ENCODE data around the gene LGALS3. TPM values are rescaled to one million over a fixed set of nuclear protein-coding genes. Genes with fewer than 3 reads are reported as not detected.

LGALS3 gene
- polyA plus RNA-seq, 1 donor (not counting 4 experiments of a cell fraction or from before 2014, with no cell fraction given) = 193 TPM

GRCh38 chr14:55194656-55195355 lies 65.8 kb downstream of the LGALS3 start:
- Histone ChIP-seq H3K9ac (ENCODE audit: control insufficient read depth, extremely low read depth, insufficient read depth, low read length) (no peak overlapping the region), H2AFZ (ENCODE audit: control insufficient read depth, low read length) (no peak overlapping the region), H3K9me3 (ENCODE audit: control insufficient read depth, low read depth, low read length) (no peaks in the 10 kb centered on the region), H3K9me1 (ENCODE audit: control insufficient read depth, extremely low read depth, insufficient read depth, low read length) (no peaks in the 10 kb centered on the region), H3K36me3 (ENCODE audit: control insufficient read depth in 2 of 2, extremely low read depth in 1 of 2, insufficient read depth in 2 of 2, low read length in 2 of 2) (no peaks in the 10 kb centered on the region), H4K20me1 (ENCODE audit: control insufficient read depth, extremely low read depth, insufficient read depth, low read length) (no peaks in the 10 kb centered on the region), H3K4me1 (ENCODE audit: control insufficient read depth, extremely low read depth, insufficient read depth, low read length) (peaks cover 7% of the 10 kb centered on the region), H3K4me2 (ENCODE audit: control insufficient read depth, extremely low read depth, insufficient read depth, low read depth, low read length) (no peak overlapping the region), H3K79me2 (ENCODE audit: control insufficient read depth, insufficient read depth, low read length) (peaks cover 15% of the 10 kb centered on the region), H3K4me3 (ENCODE audit: control insufficient read depth in 2 of 3, extremely low read depth in 1 of 3, insufficient read depth in 2 of 3, low read depth in 1 of 3, low read length in 3 of 3) (no peak overlapping the region), H3K27me3 (ENCODE audit: control insufficient read depth, extremely low read depth, insufficient read depth, low read length) (no peaks in the 10 kb centered on the region), H3K27ac (ENCODE audit: control insufficient read depth, insufficient read depth, low read length) (no peak overlapping the region)
- dilution Hi-C loops (cut with MboI; ENCODE audit: extremely low pct_ligation_motif_present, low sequenced_read_pairs) = no loop called here
- FAIRE-seq (no peak), DNase-seq (ENCODE audit: low read depth, low spot score) (no peak)
- no peak for TF ChIP-seq CTCF (optimal IDR thresholded peaks at IDR 0.05 in 1 of 3, IDR thresholded peaks at IDR 0.05 in 1 of 3, conservative IDR thresholded peaks at IDR 0.05 in 1 of 3; ENCODE audit: extremely low read depth in 1 of 3, insufficient read depth in 2 of 3, low read length in 3 of 3)
- no peak for TF ChIP-seq EZH2 (IDR thresholded peaks at IDR 0.05; ENCODE audit: low read length)

Other genes starting within 250 kb of the LGALS3 start
- gene GCH1, start 226.4 kb upstream of the LGALS3 start, polyA plus RNA-seq = 1.9 to 3.4 TPM (median 2.5 TPM) in 3 replicates
- 4.8 to 13.0 TPM (median 7.4 TPM) in 3 replicates for gene WDHD1, start 102.2 kb upstream of the LGALS3 start, polyA plus RNA-seq
- gene SOCS4, start 102.0 kb upstream of the LGALS3 start, polyA plus RNA-seq = 6.9 to 14.1 TPM (median 10.7 TPM) in 3 replicates
- 48.5 to 114 TPM (median 53.0 TPM) in 3 replicates for gene MAPK1IP1L, start 77.6 kb upstream of the LGALS3 start, polyA plus RNA-seq
- gene DLGAP5, start 62.3 kb downstream of the LGALS3 start, polyA plus RNA-seq = 1.3 to 15.3 TPM (median 9.1 TPM) in 3 replicates
- 16.0 to 18.0 TPM (median 16.5 TPM) in 3 replicates for gene FBXO34, start 142.2 kb downstream of the LGALS3 start, polyA plus RNA-seq

All from keratinocyte (primary cell).